Stimulated activated CD8-positive, alpha-beta memory T cell treated with anti-CD3 and anti-CD28 coated beads, Interleukin-4, amount 100 ng/mL, for 48 hours (primary cell): Measurements from ENCODE around the gene PCBP3.

Source experiments
- DNase-seq: peaks from one replicate; pipeline ENCODE4 v3.0.0-alpha.2; 2020

The PCBP3 gene

GRCh38 chr21:45919593-45919992 lies 276.1 kb downstream of the PCBP3 start:
- no peak for DNase-seq

GRCh38 chr21:45920824-45921600 lies 277.5 kb downstream of the PCBP3 start:
- no peak for DNase-seq

GRCh38 chr21:45921917-45922316 lies 278.4 kb downstream of the PCBP3 start:
- no peak for DNase-seq

GRCh38 chr21:45922648-45923047 lies 279.1 kb downstream of the PCBP3 start:
- no peak for DNase-seq

GRCh38 chr21:45923146-45923545 lies 279.6 kb downstream of the PCBP3 start:
- peak; percentile 77 for DNase-seq

- no peak for DNase-seq
These were observed 282.8 kb downstream of the PCBP3 start for GRCh38 chr21:45926281-45926680.

- DNase-seq = no peak
These were observed 283.5 kb downstream of the PCBP3 start for GRCh38 chr21:45927032-45927431.

GRCh38 chr21:45927851-45928850 lies 284.6 kb downstream of the PCBP3 start:
- no peak for DNase-seq

- DNase-seq = no peak
These were observed 285.9 kb downstream of the PCBP3 start for GRCh38 chr21:45929449-45929848.

- DNase-seq = no peak
These were observed 286.8 kb downstream of the PCBP3 start for GRCh38 chr21:45930231-45930760.

GRCh38 chr21:45930792-45931191 lies 287.3 kb downstream of the PCBP3 start:
- DNase-seq = no peak

GRCh38 chr21:45931397-45931969 lies 288.0 kb downstream of the PCBP3 start:
- peak; percentile 31 for DNase-seq

- no peak for DNase-seq
These were observed 289.5 kb downstream of the PCBP3 start for GRCh38 chr21:45932922-45933502.

GRCh38 chr21:45934085-45934484 lies 290.6 kb downstream of the PCBP3 start:
- no peak for DNase-seq

GRCh38 chr21:45934554-45934953 lies 291.0 kb downstream of the PCBP3 start:
- DNase-seq = no peak

- DNase-seq = no peak
These were observed 292.1 kb downstream of the PCBP3 start for GRCh38 chr21:45935628-45936027.

- no peak for DNase-seq
These were observed 294.4 kb downstream of the PCBP3 start for GRCh38 chr21:45937721-45938452.

GRCh38 chr21:45938453-45938755 lies 294.9 kb downstream of the PCBP3 start:
- no peak for DNase-seq

GRCh38 chr21:45938811-45939520 lies 295.4 kb downstream of the PCBP3 start:
- no peak for DNase-seq

GRCh38 chr21:45939521-45940045 lies 296.1 kb downstream of the PCBP3 start:
- no peak for DNase-seq

GRCh38 chr21:45940091-45940490 lies 296.6 kb downstream of the PCBP3 start:
- no peak for DNase-seq
